ENCODE measurements around the gene CTBP2.
A peak's percentile ranks its signal among the peaks of the same experiment; 100 is the strongest.

CTBP2 gene

GRCh38 chr10:125043841-125044658 lies 116.3 kb downstream of the CTBP2 start:
- POLR2A ChIA-PET, result no interaction called here
- DNase-seq (ENCODE audit: extremely low spot score), result no peak
- TF ChIP-seq CTBP1 (IDR thresholded peaks at IDR 0.05; ENCODE audit: borderline replicate concordance) (no peak), ZNF384 (IDR thresholded peaks at IDR 0.05) (no peak), L3MBTL2 (conservative IDR thresholded peaks at IDR 0.05) (no peak), HDGF (IDR thresholded peaks at IDR 0.05; ENCODE audit: borderline replicate concordance) (no peak), FOXM1 (IDR thresholded peaks at IDR 0.05; ENCODE audit: borderline replicate concordance) (no peak), ARNT (IDR thresholded peaks at IDR 0.05) (no peak), FOXA1 (IDR thresholded peaks at IDR 0.05) (no peak), NFRKB (IDR thresholded peaks at IDR 0.05) (no peak), PKNOX1 (IDR thresholded peaks at IDR 0.05) (no peak), SUZ12 (IDR thresholded peaks at IDR 0.05) (no peak), TARDBP (IDR thresholded peaks at IDR 0.05) (no peak), LEF1 (IDR thresholded peaks at IDR 0.05; ENCODE audit: borderline replicate concordance) (no peak)
- CTCF ChIA-PET, result interaction anchor here (1.3 kb wide), 1 partner anchor 17 kb away, joined by 3 read pairs; no protein-coding TSS in a partner anchor

- CTCF ChIA-PET, result interaction anchor here (0.8 kb wide), 1 partner anchor 19 kb away, joined by 3 read pairs; no protein-coding TSS in a partner anchor
- no peak for TF ChIP-seq PKNOX1 (IDR thresholded peaks at IDR 0.05)
- no peak for TF ChIP-seq FOXM1 (IDR thresholded peaks at IDR 0.05; ENCODE audit: borderline replicate concordance)
- no peak for DNase-seq (ENCODE audit: extremely low spot score)
- POLR2A ChIA-PET, result no interaction called here
Measured at GRCh38 chr10:125041856-125042506, 118.4 kb downstream of the CTBP2 start.

GRCh38 chr10:125039354-125039769 lies 121.0 kb downstream of the CTBP2 start:
- no peak for DNase-seq (ENCODE audit: extremely low spot score)
- TF ChIP-seq L3MBTL2 (conservative IDR thresholded peaks at IDR 0.05), result no peak
- TF ChIP-seq PKNOX1 (IDR thresholded peaks at IDR 0.05), result peak; percentile 87
- TF ChIP-seq ARNT (IDR thresholded peaks at IDR 0.05), result no peak
- no peak for TF ChIP-seq FOXK2 (IDR thresholded peaks at IDR 0.05)
- no peak for TF ChIP-seq ELF4 (IDR thresholded peaks at IDR 0.05)
- TF ChIP-seq FOXA1 (IDR thresholded peaks at IDR 0.05), result no peak
- TF ChIP-seq TARDBP (IDR thresholded peaks at IDR 0.05), result no peak
- CTCF ChIA-PET, result interaction anchor here (0.7 to 1.5 kb wide), 2 partner anchors 9 to 316 kb away, joined by 3 to 7 read pairs; no protein-coding TSS in a partner anchor
- POLR2A ChIA-PET, result no interaction called here

- CTCF ChIA-PET, result interaction anchor here (0.7 kb wide), 1 partner anchor 317 kb away, joined by 3 read pairs; no protein-coding TSS in a partner anchor
- POLR2A ChIA-PET, result no interaction called here
- DNase-seq (ENCODE audit: extremely low spot score), result no peak
- TF ChIP-seq FOXK2 (IDR thresholded peaks at IDR 0.05) (no peak), SUZ12 (IDR thresholded peaks at IDR 0.05) (no peak), NFRKB (IDR thresholded peaks at IDR 0.05) (no peak), BHLHE40 (IDR thresholded peaks at IDR 0.05; ENCODE audit: borderline replicate concordance) (no peak), L3MBTL2 (conservative IDR thresholded peaks at IDR 0.05) (no peak), SP1 (IDR thresholded peaks at IDR 0.05) (no peak)
Measured at GRCh38 chr10:125038637-125039036, 121.7 kb downstream of the CTBP2 start.

GRCh38 chr10:125037145-125037877 lies 123.1 kb downstream of the CTBP2 start:
- CTCF ChIA-PET, result interaction anchor here (0.5 to 3.3 kb wide), 3 partner anchors 11 to 485 kb away, joined by 3 to 17 read pairs (median 4); no protein-coding TSS in a partner anchor
- DNase-seq (ENCODE audit: extremely low spot score), result no peak
- TF ChIP-seq CTBP1 (IDR thresholded peaks at IDR 0.05; ENCODE audit: borderline replicate concordance) (no peak), LEF1 (IDR thresholded peaks at IDR 0.05; ENCODE audit: borderline replicate concordance) (no peak), ELF4 (IDR thresholded peaks at IDR 0.05) (no peak), FOXM1 (IDR thresholded peaks at IDR 0.05; ENCODE audit: borderline replicate concordance) (no peak), FOXK2 (IDR thresholded peaks at IDR 0.05) (no peak), FOXA1 (IDR thresholded peaks at IDR 0.05) (no peak), TARDBP (IDR thresholded peaks at IDR 0.05) (no peak), SUZ12 (IDR thresholded peaks at IDR 0.05) (no peak), BHLHE40 (IDR thresholded peaks at IDR 0.05; ENCODE audit: borderline replicate concordance) (no peak), ARNT (IDR thresholded peaks at IDR 0.05) (no peak), SP1 (IDR thresholded peaks at IDR 0.05) (no peak), ZNF384 (IDR thresholded peaks at IDR 0.05) (no peak), HDGF (IDR thresholded peaks at IDR 0.05; ENCODE audit: borderline replicate concordance) (no peak), PKNOX1 (IDR thresholded peaks at IDR 0.05) (no peak), NFRKB (IDR thresholded peaks at IDR 0.05) (no peak), L3MBTL2 (conservative IDR thresholded peaks at IDR 0.05) (no peak)
- POLR2A ChIA-PET, result no interaction called here
